Activated T-cell treated with anti-CD3 and anti-CD28 coated beads for 1 hour (primary cell): ENCODE data around the gene MYOF.
"Not testable (repeated sequence)": the region's sequence is repeated elsewhere in the genome, so short reads cannot be mapped to it uniquely, and the experiment has no call there.

Experiments used
- DNase-seq: peaks from one replicate; pipeline ENCODE4 v3.0.0-alpha.2; 2020; ENCODE audit warnings: low read depth

Gene MYOF

DNA sequence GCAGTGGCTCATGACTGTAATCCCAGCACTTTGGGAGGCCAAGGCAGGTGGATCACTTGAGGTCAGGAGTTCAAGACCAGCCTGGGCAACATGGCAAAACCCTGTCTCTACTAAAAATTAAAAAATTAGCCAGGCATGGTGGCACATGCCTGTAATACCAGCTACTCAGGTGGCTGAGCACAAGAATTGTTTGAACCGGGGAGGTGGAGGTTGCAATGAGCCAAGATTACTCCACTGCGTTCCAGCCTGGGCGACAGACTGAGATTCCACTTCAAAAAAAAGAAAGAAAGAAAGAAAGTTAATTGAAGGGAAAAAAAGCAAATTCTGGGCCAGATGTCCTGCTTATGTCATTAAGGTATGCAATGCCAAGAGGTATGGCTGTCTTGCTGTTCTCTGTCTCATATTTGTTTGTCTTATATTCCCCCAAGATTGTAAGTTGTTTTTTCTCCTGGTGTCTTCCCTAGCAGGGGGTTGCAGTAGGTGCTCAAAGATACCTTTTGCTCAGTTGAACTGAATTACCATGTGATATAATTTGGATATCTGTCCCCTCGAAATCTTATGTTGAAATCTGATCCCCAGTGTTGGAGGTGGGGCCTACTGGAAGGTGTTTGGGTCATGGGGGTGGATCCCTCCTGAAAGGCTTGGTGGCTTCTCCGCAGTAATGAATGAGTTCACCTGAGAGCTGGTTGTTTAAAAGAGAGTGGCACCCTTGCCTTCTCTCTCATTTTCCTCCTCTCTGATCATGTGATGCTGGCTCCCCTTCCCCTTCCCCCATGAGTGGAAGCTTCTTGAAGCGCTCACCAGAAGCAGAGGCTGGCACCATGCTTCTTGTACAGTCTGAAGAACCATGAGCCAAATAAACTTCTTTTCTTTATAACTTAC lies 60.9 kb downstream of the MYOF start:
- DNase-seq, result no peak

DNA sequence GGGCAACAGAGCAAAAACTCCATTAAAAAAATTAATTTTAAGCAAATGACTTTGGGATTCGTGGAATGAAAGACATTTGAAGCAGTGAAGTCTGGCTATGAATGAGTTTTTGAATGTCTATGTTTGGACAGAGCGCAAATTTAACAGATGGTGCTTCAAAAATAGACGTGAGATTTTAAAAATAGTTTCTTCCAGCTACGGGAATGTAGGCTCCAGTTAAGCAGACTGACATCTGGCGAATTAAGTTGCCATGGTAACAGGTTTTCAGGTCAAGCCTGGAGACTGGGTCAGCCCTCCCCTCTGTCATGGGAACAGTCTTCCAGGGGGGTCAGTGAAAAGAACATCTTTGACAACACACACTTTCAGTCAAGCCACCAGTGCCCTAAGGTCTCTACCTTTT lies 62.0 kb downstream of the MYOF start:
- DNase-seq, result no peak

DNA sequence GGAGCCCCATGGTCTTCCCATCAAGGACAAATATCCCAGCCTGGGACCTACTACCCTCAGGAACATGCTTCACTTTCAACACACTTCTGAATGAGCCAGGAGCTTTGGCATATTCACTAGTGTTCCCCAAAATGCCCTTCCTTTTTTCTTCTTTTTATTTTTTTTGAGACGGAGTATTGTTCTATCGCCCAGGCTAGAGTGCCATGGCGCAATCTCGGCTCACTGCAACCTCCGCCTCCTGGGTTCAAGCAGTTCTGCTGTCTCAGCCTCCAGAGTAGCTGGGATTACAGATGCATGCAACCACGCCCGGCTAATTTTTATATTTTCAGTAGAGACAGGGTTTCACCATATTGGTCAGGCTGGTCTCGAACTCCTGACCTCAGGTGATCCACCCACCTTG lies 63.1 kb downstream of the MYOF start:
- DNase-seq, result not testable (repeated sequence)

DNA sequence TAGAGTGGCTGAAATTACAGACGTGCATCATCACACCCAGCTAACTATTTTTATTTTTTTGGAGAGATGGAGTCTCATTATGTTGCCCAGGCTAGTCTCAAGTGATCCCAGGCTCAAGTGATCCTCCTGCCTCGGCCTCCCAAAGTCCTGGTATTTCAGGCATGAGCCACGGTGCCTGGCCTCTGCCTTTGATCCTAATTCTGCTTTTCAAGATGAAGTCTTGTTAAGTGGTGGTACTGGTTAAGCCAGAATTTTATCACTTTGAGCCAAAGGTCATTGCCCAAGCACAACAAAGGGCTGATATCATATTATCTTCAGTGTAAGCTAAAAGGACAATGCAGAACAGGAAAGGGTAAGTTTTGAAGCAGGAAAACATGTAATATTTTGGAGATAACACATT lies 64.2 kb downstream of the MYOF start:
- no peak for DNase-seq

DNA sequence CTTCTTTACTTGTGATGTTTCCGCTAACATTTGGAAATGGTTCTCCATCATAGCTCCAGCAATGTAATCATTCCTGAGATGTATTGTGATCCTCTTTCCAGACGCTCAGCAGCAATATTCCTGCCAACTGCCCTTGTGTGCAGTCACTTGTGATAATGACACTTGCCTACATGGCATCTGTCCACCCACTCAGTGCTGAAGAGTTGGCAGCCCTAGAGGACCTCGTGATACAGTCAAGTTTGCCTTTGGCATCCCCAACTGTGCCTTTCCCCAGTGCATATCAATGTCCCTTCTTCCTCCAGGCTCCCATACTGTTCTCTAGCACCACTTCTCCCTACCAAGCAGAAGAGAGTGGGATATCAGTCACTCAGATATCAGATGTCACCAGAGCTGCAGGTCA lies 64.9 kb downstream of the MYOF start:
- DNase-seq, result no peak

DNA sequence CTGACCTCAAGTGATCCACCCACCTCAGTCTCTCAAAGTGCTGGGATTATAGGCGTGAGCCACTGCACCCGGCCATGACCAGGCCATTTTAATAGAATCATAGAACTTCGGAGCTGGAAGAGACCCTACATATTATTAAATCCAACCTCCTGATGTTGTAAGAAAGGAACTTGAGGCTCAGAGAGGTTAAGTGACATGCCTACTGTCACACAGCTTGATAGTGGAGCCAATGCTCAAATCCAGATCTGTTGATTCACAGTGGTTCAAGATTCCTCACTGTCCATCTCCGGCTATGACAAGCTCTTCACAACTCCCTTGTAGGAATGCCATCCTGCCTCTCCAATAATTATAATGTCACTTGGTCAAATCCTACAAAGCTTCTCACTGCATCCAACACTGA lies 65.3 kb downstream of the MYOF start:
- no peak for DNase-seq

DNA sequence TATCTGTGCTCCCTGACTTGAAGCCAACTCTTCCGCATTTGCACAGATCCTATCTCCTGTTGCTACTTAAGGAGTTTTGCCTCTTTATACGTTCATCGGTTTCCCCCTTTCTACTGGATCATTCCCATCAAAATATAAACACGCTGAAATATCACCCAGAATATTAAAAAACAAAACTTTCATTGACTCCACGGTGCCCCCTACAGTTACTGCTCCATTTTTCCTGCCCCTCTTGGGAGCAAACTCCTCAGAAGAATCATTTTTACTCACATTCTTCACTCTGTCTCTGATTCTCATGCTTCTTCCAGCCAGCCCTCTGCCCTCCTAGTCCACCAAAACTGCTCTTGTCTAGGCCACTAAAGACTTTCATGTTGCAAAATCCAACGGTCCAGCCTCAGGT lies 66.4 kb downstream of the MYOF start:
- DNase-seq, result no peak

DNA sequence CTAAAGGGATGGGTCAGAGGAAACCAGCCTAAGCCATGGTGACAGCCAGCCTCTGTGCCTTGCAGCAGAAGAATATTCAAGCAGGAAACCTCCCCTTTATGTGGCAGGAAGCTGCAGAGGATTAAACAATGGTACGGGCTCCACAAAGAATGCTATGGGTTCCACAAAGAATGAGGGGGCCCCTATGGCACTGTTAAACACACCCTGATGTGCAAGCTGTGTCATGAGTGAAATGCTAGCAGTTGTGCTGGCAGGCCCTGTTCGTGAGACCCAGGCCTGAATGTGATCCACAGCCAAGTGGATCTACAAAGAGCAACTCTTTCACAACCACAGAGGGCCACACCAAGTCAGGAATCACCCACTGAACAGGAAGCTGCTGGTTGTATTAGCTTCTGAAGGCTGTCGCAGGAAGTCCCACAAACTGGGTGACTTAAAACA lies 68.9 kb downstream of the MYOF start:
- DNase-seq, result no peak

DNA sequence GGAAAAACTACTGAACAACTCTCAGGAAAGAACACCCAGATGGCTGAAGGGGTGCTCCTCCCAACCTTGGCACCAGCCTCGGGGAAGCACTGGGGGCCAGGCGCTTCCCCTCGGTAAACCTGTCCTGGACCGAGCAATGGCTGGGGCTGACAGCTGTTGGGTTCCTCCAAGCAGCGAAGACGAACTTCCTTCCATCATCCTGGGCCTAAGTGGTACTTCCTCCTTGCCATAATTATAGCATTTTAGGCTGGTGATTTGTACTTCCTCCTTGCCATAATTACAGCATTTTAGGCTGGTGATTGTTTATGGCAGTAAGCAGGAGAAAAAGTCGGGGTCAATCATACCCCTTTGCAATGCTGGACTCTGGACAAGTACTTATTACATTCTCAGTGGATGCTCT lies 69.3 kb downstream of the MYOF start:
- DNase-seq, result no peak

DNA sequence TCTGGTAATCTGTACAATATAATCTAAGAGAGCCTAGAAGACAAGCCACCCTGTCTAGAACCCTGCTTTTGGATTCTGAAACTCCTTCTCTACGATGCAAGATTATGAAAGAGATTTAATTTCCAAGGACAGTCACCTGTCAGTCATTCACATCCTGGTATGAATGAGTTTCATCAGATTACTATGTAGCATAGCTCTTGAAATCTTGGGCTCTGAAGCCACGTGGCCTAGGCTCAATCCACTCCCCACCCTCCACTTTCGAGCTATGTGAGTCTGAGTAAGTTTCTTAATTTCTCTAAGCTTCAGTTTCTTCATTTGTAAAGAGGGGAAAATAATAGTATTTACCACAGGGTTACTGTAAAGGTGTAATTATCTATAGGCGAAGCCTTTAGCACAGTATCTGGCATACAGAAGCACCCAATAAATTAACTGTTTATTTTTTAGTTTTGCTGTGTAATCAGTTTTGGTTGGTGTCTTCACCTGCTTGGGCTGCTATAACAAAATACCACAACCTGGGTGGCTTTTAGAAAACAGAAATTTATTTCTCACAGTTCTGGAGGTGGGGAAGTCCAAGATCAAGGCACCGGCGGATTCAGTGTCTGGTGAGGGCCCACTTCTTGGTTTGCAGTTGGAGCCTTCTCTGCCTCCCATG lies 71.3 kb downstream of the MYOF start:
- no peak for DNase-seq

DNA sequence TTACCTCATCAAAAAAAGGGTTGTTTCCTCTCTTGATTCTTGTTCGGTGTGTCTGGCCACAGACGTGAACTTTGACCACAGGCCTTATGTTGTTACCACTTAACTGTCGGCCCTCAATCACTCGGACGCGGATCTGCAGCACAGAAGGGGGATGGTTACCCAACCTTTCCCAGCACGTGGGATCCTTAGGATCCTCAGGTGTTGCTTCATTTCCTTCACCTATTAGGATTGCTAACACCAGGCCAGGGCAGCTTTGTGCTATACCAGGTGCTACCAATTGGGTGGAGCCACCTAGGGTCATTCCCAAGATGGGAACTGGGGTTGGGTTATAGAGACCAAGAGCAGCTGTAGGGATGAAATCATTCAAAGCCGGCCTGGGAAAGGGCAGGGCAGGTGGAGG lies 73.4 kb downstream of the MYOF start:
- DNase-seq, result no peak

DNA sequence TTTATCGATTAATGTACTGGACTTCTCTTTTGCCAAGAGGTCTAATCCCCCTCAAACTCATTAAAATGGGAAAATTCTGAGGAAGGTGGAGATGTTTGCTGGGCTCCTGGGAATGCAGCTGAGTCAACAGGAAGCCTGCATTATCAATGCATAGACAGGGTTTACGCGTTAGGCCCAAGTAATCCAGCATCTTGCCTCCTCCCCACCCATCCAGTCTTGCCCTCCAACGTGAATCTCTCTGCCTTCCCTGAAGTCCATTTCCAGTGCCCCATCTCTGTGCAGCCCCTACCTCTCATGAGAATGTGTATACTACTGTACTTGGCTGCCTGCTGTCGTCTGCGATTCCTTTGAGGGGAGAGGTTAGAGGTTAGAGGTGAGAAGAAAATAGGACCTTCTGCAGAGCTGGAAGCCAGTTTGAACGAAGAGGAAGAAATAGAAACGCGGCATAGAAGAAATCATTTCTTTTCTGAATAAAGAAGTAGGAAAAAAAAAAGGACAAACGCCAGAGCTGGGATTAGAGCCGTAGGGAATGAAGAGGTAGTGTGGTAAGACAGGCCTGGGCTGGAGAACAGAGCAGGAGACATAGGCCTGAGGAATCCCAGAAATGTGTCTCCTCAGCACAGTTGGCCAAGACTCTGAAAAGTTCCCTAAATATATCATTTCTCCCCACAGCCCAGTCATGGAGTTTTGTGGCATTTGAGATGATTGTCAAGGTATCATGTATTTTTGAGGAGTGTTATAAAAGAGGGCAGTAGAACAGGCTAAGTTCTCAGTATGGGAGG lies 75.6 kb downstream of the MYOF start:
- DNase-seq, result no peak

DNA sequence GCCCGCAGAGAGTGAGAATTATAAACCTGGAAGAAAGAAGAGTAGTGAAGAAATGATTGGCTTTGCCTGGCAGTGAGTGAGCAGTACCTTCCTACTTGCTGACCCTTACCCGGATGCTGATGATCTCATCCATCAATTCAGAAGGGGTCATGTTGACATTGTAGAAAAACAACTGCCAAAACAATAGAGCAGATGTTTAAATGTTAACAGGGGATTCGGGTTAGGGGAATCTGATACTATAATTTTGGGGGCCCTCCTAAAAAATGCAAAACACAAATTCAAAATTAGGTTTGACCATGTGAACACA lies 78.1 kb downstream of the MYOF start:
- DNase-seq, result no peak

DNA sequence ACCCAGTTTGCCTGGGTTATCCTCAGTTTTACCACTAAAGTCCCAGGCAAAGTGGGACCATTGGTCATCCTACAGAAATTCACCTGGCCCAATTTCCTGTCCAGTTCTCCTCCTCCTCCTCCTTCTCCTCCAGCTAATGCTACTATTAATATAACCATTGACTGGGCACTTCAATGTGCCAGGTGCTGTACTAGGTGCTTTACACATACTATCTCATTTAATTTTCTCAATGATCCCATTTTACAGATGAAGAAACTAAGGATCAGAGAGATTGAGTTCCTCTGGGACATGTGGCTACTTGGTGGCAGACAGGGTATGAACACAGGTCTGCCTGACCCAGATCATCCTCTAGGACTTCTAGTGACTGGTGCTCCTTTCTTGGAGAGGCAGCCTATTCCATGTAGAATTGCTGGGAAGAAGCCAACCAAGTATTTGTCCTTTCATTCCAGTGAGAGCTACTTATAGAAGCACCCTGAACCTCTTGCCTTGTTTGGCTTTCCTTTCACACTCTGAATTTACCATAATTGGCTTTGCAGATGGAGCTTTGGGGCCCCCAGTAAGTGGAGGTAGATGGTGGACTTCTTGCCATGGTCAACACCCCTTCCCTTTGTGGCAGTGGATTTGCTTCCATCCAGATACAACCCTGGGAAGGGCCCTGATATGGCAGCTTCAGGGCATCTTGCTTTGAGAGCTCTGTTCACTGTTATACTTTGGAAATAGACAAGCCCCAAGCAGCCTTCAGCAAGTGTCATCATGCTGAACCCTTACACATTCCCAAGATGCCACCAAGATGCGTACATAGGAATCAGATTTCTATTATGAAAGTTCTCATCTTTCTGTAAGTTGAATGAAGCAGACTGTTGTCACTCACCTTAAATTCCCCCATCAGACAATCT lies 78.7 kb downstream of the MYOF start:
- DNase-seq, result no peak

DNA sequence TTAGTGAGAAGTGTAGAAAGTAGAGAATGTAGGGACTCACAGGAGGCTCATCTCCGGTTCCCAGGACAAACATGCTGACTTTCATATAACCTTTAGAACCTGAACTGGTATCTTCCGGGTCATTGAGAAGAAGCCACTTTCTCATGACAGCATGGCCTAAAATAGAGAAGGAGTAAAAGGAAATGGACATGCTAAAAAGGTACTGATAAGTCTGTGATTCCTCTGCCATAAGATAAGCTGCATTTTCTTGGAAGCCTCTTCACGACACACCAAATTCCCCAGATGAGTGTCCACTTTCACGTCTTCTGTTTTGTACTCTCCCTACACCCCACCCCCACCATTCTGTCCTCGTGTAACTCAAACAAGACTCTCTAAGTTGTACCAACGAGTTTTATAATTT lies 79.9 kb downstream of the MYOF start:
- DNase-seq, result no peak

DNA sequence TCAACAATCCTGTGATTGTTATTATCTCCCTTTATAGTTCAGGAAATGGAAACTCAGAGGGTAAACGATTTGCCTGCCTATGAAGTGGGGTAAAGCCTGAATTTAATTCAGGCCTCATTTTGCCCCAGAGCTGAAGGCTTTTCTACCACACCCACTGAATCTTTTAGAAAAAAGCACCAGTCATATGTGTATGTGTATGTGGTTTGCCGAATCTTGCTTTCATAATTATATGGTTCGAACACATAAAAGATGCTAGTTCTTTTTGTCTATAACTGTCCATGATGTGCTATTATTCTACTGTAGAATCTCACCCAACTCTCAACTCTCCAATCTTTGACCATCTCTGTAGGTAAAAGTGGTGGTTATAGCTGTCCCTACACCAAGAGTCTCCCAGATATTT lies 83.6 kb downstream of the MYOF start:
- no peak for DNase-seq

DNA sequence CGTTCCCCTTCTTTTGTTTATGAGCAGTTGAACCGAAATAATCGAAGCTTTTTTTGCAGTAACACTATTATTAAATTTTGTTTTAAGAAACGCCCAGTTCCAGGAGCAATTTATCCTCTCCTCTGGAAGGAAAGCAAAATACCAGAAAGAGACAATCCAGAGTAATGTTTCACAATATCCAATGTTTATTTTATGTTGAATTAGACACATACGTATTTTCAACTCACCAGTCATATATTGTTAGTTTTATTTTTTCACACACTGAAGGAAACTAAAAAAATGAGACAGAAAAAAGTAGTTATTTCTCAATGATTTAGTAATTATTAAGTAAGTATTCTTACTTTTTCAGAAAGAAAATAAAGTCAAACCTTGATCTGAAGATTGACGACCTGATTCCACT lies 85.1 kb downstream of the MYOF start:
- no peak for DNase-seq

DNA sequence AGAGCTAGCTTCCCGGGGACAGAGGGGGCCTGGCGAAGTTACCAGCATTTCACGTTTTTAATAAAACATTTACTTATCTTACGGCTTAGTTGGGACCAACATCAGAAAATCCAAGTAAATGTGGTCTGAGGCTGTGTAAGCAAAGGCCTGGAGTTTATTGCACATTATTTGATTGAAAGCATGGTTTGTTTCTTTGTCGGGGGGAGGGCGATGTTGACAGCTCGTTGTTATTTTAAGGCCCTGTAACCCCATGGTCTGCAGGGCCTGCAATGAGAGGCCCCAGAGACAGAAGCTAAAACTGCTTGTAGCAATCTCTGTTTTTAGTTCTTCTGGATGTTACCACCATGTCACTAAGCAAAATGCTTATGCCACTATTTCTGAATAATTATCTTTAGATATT lies 88.9 kb downstream of the MYOF start:
- no peak for DNase-seq

DNA sequence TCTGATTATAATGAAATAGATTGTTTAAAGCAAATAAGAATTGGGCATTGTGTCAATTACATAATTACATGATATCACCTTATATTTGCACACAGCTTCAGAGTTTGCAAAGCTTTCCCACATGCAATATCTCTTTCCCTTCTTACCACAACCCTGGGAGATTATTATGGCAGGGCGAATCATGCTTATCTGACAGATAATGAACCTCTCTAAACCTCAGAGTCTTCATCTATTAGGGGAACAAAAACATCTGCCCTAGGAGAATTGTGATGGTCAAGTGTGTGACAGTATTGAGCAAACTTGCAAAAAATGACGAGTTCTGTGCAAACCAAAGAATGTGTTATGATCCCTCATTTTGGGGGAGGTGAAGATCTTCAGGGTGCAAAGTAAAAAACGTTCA lies 90.0 kb downstream of the MYOF start:
- no peak for DNase-seq

DNA sequence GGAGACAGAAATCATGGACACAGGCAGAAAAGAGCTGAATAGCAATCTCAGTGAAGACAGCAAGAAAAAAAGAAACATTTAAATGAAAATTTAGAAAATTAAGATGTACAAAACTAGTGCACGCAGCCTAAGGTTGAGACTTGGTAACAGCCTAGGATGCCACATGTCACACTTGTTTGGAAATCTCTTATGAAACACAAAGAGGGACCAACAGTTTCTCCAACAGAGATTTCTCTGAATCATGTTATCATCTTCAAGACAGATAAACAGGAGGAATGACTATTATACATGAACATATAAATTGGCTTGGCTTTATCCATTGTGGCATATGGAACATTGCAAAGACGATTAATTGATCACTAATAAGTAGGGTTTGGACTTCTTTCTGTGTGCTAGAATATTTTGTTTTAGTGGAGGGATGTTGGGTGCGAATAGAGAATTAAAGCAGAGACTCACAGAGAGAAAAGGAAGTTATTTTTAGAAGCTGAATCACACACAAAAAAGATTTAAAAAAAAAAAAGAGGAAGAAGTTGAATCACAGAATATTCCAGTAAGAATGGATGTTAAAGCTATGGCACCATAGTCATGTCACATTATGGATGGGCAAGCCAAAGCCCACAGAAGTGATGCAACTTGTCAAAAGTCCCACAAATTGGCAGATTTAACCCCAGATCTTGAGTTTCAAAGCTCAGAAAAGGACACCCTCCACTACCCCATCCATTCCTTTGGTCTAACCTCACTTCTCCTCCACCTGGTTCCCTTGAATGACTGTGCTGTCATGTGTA lies 91.6 kb downstream of the MYOF start:
- DNase-seq, result no peak

DNA sequence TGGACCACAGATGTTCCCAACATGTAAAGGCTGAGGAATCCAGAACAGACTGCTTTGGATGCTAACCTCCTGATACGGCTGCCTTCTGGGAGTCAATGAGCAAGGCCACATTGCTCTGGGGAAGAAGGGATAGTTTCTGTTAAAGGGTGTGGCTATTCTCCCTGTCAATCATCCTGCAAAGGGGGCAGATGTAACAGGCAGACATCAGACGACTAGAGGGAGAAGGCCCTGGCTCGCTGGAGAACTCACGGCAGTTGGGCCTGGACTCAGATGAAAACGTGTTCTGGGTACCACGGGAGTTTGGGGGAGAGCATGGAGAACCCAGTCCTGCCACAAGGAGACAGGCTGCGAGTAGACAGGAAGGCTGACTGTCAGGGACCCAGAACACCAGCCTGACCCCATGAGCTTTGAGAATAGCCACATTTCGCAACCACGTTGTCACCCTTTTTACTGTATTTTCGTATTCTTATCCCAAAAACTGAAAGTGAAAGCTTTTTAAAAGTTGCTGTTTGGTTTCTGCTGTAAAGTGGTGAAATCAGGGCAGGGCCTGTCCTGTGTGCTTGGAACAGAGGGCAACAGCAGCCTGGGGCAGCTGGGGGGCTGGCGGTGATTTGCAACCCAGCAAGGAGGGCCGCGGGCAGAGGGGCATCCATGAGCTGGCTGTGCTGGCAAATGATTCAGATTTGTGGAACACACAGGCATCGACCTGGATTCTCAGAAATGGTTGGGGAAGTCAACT lies 95.3 kb downstream of the MYOF start:
- no peak for DNase-seq
